ENCODE data around the gene TAF15.

The TAF15 gene

DNA sequence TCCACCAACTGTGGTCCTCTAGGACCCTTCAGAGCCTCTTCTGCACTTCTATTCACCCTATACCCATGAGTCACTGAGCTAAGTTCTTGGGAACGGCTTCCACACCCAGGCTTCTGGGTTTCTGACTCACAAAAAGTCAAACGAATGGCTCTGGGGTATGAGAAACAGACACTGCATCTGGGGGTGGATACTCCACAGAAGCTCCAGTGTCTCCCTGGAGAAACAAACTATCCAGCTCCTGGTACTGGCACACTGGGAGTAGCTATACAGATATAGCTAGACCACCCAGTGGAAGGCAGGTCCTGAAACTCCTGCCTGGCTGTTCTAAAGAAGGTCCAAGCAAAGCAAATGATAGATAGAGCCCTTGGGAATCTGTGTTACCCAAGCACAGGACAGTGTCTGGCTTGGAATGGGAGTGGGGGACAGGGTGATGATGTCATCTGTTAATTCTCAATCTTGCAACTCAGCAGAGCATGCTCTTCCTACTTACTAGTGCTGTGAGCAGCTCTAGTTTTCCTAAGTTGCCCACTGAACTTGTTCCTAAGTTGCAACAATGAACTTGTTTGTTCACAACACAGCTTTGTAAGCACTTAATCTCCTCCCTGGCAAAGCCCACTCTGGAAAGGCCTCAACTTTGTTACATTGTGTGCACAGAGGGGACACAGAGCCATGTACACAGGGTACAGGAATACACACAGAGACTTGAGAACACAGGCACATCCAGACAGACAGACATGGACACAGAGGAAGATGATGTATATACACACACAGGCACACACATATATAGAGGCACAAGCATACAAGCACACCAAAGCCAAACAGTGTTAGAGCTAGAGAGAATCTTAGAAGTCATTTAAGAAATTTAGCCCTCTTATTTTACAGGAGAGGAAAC lies 20.6 kb upstream of the TAF15 start:
- DNase-seq = no peak

DNA sequence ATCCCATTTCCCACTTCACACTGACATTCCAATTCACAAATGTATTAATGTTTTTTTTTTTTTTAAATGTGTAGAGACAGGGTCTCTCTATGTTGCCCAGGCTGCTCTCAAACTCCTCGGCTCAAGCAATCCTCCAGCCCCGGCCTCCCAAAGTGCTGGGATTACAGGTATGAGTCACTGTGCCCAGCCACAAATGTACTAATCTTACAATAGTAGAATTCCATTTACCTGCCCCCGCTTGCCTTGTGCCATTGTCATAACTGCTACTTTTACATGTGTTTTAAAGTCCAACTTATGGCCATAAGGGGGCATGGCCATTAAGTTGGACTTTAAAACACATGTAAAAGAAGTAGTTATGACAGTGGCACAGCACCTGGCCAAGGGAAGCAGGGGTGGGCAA lies 18.4 kb upstream of the TAF15 start:
- no peak for DNase-seq

DNA sequence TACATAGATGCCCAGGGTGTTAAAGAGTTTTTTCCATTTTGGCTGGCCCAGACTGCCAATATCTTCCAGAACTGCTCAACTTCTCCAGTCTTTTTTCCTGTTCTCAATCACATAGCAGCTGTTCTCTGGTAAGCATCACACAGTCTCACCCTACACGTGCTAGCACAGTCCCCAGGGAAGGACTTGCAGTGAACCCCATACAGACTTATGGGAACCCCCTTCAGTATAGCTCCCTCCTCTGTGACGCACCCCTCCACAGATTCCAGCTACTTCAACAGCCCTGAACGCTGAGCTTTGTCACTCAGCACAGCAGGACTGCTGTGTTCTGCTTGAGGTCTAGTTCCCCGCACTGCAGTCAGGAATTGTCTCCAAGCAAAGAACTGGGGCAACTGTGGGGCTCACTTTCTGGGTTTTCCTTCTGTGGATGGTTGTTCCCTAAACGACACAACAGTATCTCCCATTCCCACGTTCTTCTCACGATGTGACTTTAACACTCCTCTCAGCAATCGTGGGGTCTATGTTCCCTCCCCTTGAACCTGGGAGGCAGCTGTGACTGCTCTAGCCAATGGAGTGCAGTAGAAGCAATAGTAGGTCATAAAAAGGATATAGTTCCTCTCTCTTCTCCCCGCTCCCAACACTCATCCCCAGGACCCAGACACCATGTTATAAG lies 17.5 kb upstream of the TAF15 start:
- no peak for DNase-seq

DNA sequence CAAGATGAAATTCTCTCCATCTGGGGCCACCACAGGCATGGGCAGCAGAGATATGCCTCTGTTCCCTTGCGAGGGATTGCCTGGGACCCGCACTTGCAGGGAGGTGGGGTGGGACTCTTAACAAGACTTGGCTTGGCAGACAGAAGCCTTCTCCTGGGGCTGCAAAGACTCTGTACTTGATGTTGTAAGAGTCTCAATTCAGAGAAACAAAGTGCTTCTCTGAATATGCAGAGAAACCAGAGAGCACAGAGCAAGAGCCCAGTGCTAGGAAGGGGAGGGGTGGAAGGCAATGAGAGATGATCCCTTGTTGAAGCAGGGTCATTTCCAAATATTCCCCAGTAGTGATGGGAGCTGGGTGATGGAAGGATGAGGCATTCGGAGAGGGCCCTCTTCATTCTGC lies 16.0 kb upstream of the TAF15 start:
- no peak for DNase-seq

DNA sequence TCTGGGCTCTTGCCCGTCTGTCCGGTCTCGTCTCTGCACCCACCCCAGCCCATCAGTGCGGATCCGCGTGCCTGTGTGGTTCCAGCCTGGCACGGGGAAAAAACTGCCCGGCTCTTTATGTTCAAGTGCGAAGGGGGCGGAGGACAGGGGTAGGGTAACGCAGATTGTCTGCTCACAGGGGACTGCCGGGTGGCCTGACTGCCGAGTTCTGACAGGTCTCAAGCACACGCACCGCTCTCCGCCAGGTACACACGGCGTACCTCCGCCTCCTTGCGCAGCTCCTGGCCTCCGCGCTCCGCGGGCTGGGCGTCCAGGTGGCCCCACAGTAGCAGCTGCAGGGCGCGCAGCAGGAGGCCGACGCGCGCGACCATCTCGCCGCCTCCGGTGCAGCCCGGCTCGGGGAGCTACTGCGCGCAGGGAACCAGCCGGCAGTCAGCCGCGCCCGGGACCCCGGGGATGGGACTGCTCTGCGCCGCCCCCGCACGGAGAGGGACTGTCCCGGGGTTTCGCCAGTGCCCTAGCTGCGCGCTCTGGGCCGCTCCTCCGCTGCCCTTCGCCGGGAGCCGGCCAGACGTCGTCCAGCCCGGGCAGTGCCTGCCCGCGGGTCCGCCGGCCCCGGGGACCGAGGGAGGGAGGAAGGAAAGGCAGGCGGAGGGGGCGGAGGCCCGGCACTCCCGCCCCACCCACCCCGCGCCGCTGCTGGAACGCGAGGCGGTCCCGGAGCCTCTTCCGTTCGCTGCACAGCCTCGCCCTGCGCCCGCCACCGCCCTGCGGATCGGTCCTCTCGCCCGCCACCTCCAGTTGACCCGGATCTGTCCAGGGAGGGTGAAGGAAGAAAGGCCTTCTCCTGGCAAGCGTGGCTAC lies 14.0 kb upstream of the TAF15 start, which contains the start of gene MMP28:
TSS of gene MMP28 (minus strand) at position 635 of the 864 bp plus-strand sequence. CDS start at position 371, 264 bp downstream.
- no peak for DNase-seq

DNA sequence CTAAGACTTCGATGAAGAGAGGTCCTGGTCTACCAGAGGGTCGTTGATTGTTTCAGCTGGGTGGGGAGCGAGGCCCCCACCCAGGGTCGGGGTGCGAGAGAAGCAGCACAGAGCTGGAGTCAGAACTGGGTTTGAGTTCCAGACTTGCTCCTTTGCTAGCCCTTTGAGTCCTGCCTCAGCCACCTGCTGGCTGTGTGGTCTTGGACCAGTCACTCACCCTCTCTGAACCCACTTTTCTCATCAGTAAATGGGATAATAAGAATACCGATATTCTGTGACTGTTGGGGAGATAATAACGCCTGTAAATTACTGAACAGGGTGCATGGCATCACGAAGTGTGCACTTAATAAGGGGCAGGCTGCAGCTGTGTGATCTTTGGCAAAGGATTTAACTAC lies 13.4 kb upstream of the TAF15 start:
- DNase-seq = no peak

DNA sequence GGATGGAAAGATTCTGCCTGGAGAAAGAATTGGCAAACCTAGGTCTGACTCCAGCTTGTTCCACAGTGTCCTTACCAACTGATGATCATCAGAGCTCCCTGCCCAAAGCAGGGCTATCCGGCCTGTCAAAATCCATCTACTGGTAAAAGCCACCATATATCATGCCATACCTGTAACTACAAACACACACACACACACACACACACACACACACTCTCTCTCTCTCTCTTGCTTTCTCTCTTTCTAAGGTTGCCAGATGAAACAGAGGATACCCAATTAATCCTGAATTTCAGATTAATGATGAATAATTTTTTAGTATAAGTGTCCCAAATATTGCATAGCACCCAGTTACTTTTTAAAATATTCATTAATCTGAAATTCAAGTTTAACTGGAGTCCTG lies 12.3 kb upstream of the TAF15 start:
- DNase-seq = no peak

DNA sequence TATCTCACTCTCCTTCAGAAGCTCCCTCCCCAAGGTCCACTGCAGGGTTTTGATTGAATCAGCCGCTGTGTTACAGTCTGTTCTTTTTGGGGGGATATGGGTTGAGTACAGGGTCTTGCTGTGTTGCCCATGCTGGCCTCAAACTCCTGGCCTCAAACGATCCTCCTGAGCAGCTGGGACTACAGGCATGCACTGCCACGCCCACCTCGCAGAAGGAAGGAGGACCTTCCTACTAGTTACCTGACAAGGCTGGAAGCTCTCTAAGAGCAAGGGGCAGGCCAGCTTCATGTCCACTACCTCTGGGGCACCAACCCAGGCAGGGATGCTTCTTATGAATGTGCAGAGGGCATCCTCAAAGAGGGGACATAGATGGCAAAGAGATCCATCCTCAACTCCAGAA lies 11.9 kb upstream of the TAF15 start:
- no peak for DNase-seq

DNA sequence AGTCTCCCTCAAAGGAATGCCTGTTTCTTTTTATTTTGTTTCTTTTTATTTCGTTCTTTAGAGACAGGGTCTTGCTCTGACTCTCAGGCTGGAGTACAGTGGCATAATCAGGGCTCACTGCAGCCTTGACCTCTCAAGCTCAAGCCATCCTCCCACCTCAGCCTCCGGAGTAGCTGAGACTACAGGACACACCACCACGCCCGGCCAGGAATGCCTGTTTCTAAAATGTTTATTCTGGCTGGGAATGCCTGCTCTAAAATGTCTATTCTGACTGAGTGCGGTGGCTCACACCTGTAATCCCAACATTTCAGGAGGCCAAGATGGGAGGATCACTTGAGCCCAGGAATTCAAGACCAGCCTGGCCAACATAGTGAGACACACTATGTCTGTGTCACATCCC lies 11.4 kb upstream of the TAF15 start:
- no peak for DNase-seq

DNA sequence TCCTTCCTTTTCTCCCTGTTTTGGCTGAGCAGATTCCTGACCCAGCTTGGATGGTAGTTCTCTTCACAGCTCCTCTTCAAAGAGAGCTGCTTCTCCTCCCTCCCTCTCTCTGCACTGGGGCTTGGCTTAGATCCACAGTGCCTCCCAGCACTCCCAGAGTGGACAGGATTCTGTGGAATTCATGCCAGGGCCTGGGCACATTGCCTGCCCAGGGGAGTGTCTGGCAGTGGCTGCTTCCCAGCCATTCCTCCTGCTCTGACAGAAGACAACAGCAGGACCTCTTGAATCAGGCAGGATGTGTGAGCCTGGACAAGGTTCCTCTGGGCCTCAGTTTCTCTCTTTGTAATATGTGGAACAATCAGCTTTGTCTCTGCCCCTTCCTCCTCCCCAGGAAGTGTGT lies 9.3 kb upstream of the TAF15 start:
- no peak for DNase-seq

DNA sequence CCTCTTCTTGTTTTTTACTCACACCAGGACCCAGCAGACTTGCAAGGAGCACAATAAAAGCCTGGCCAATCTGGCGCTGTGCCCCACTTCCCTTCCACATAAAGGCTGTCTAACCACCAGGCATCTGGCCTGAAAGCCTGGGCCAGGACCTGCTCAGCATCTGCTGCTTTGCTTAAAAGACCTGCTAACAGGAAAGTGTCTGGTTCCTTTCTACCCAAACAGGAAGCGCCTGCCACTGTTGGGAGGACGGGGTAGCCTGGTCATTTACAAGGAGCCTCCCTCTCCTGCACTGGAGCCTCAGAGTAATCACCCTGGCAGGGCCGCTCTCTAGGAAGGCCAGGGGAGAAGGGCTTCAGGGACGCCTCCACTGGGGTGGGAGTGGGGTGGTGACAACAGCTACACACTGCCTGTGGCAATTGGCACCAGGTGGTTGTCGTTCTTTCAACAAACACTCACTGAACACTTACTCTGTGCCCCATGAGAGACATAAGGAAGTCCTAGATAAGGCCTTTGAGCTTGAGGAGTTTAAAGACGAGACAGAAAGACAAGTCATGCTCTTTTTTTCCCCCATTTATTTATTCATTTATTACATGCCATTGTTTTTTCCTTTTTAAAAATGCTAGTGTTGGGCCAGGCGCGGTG lies 7.6 kb upstream of the TAF15 start:
- no peak for DNase-seq

DNA sequence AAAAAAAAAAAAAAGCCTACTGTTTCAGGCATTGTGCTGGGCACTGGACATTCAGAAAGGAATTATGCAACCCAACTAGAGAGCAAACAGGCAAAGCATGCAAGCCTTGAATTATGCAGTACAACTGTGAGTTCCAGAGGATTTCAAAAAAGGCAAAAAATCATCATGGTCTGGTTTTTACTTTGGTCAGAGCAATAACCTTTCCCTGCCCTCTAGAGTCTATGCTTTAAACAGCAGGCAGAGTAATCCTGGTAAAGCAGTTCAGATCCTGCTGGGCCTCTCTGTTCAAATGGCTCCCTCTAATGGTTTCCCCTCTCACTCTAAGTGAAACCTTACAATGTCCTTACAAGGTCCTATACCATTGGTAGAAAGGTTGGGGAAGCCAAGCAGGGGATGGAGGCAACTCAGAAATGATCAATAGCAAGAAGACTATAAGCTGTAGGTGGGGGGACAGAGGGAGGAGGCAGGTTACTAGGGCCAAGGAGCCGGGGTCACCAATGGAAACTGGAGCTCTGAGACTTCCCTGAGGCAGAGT lies 4.6 kb upstream of the TAF15 start:
- DNase-seq = peak; percentile 68

DNA sequence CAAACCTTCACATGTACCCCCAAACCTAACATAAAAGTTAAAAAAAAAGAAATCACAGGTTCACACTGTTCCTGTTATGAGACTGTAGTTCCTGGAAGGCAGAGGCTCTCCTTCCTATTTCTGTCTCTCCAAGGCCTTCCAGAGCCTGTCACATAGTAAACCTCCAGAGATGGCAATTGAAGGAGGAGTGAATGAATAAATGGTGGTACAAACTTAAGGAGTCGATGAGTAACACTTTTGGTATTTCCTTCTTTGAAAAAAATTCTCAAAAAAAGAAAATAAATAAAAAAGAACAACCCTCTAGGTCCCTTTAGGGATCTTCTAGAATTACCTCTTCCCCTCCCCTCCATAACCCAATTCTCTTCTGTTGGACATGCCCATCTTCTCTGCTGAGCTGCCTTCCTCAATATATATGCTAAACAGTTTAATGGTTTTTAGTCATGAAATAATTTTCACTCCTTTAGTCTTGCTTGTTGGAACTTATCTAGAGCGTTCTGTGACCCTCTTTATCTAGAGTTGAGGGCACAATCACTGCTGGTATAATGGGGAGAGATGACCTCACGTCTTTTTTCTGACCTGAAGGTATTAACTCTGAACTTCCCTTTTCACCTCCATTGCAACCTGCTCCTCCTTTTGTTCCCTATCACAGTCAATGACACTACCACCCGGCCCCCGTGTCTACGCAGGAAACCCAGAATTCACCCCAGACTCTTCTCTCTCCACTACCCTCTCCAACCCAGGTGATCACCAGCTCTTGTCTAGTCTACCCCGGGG lies 1.7 kb upstream of the TAF15 start:
- DNase-seq = no peak

DNA sequence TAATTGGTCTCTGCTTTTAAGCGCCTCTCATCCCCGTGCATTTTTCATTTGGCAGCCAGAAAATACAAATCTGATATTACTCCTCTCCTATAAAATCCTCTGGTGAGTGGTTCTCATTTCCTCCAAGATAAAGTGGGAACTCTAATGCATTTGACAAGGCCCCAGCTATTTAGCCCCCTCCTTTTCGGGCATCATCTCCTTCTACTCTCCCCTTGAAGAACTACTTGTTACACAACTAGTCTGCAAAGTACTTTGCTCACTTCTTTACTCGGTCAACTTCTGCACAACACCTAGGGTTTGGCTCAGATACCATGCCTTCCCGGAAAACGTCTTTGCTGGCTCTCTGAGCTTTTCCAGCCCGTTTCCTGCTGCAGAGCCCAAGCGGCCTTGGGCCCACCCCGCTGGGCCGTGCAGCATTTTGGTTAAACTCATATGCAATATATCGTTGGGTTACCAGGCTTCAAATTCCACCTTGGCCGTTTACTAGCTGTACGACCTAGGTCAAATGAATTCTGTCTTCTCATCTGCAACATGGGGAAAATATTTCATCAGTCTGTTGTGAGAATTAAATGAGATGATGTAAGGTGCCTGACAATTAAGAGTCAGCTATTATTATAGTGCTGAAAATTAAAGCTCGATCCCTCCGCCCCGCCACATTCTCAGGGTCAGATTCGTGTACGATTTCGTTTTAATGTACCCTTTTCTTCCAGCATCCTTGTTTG lies 883 bp upstream of the TAF15 start:
- DNase-seq = no peak

DNA sequence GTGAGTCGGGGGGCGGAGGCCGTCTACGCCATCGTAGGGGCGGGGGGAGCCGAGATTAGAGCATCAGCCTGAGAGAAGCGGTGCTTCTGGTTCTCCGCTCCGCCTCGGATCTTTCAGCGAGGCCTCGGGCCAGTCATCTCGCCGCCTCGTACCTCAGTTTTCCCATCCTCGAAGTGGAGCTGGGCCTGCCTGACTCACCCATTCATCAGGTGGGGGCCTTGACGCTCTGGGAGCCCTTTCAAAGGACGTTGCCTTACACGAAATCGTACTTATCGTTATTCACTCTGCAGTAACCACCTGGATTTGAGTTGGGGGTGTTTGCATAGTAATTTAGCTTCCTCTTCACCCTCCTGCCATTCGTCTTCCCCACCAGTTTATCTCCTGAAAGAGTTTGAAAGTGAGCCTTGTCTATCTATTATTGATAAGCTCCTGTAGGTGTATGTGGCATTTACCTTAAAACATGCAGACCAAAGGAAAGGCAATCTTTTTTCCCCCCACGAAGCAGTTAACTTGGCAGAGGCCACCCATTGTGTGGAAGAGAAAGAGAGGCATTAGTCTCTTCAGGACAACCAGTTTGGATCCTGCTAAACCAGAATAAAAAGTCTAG lies 674 bp downstream of the TAF15 start:
- no peak for DNase-seq

DNA sequence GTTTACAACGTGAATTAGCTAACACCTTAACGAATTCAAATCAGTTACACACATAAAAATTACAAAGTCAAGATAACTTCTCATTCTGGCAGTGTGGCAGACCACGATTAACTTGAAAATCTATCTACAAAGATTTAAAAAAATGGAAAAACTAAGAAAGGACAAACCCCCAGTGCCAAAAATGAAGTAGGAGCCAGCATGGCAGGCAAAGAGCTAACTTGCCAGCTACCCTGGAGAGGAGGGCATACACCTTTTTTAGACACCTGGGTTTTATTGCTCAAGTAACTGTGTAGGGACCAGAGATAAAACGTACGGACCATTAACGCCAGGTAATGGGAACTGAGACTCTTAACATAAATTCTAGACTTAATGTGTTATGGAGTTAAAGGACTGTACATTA lies 2.5 kb downstream of the TAF15 start:
- no peak for DNase-seq

DNA sequence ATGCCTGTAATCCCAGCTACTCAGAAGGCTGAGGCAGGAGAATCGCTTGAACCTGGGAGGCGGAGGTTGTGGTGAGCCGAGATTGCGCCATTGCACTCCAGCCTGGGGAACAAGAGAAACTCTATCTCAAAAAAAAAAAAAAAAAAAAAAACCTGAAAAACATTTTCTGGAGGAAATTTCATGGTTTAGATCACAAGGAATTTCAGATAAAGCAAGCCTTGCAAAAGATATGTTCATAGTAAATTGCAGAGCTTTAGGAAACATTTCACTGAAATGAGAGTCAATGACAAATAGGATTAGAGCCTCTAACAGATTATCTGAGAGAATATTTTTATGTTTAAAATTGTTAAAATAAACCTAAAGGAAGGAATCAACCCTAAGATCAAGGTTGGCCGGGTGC lies 3.2 kb downstream of the TAF15 start:
- no peak for DNase-seq

DNA sequence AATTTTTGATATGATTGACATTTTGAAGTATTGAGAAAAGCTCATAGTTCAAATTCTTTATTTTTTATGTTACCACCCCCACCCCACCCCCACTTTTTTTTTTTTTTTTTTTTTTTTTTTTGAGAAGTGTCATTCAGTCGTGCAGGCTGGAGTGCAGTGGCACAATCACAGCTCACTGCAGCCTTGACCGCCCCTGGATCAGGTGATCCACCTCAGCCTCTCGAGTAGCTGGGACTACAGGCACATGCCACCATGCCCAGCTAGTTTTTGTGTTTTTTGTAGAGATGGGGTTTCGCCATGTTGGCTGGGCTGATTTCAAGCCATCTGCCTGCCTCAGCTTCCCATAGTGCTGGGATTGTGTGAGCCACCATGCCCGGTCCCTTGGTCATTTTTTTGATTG lies 7.4 kb downstream of the TAF15 start:
- no peak for DNase-seq

DNA sequence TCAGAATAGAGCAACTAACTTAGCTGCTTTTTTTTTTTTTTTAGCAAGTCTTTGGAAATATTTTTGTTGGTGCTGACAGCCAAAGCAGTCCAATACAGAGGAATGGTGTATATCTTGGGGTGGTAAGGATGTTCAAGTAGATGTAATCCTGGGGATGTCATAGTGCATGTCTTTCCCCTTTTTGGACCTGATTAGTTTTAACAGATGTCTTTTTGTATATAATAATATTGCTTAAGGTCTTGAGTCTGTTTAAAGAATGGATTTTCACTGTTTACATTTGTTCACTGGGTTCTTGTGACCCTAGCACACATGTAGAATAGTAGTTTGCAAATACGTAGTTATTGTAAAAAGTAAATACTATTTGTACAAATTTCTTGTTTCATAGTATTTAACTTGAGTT lies 7.9 kb downstream of the TAF15 start:
- DNase-seq = no peak

DNA sequence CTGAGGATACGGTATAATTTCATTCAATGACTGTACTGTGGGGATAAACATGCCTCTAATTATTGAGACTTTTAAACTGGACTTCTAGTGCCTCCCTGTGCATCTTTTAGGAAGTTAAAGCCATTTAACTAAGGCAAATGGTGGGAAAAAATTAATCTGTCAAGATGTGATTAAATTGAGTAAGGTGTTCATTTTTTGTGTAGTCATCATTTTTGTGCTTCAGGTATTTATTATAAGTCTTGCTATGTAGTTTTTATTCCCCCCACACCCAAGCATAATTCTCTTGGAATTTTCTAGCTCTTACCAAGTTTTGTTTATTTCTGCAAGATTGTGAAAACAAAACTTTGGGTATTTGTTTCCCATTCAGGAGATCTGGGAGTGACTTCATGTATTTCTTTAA lies 10.2 kb downstream of the TAF15 start:
- DNase-seq = no peak

DNA sequence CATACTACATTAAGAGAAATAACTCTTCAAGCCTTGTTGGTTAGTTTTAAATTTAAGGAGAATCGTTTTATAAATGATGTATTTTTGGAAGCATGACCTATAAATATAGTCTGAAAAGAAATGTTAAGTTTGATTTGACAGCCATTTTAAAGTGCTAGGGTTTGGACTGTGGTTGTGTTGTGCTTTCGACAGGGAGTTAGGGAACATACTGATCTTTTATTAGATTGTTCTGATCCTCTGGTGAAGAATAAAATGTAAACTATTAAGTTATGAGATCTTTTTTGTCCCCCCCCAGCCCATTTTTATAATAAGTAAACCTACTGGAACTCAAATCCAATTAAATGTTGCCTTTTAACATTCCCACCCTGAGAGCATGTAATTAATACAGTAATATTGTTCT lies 12.0 kb downstream of the TAF15 start:
- no peak for DNase-seq
